ENCODE measurements around the gene NHEJ1. TPM values are rescaled to one million over a fixed set of nuclear protein-coding genes. Genes with fewer than 3 reads are reported as not detected.
A peak's percentile ranks its signal among the peaks of the same experiment; 100 is the strongest.

The NHEJ1 gene
- total and polyA plus RNA-seq, 8 donors: 4.5 to 25.5 (median 11.8) TPM

- peaks cover 15 to 100% (median 55%) of the 10 kb centered on the region in 3 donors for H3K27me3 ChIP-seq
Observed at GRCh38 chr2:219058541-219059374, 101.9 kb downstream of the NHEJ1 start.

GRCh38 chr2:219057709-219058540 is 102.7 kb downstream of the NHEJ1 start:
- Histone ChIP-seq H3K4me1 (peaks cover 41 to 55% (median 53%) of the 10 kb centered on the region in 4 donors), H3K36me3 (peaks cover 0 to 23% (median 12%) of the 10 kb centered on the region in 4 donors), H3K9me3 (no peaks in the 10 kb centered on the region), H3K27me3 (peaks cover 15 to 91% (median 55%) of the 10 kb centered on the region in 3 donors), H3K27ac (peak overlapping the region in 2 of 5 donors; percentile 24 to 85), H3K4me3 (peak overlapping the region; percentile 46 to 61 (median 56))
- intact Hi-C loops (cut with DNase I; ENCODE audit: low total_unique reads): loop anchor here (5.0 kb wide), 1 partner anchor 99 kb away; no protein-coding TSS in a partner anchor
- TF ChIP-seq CTCF (IDR thresholded peaks at IDR 0.05): peak in 5 of 7 experiments; percentile 90 to 96 (median 92)
- no peak for TF ChIP-seq EP300 (IDR thresholded peaks at IDR 0.05)
- TF ChIP-seq POLR2AphosphoS5 (IDR thresholded peaks at IDR 0.05): peak in 2 of 3 donors; percentile 18 to 75
- TF ChIP-seq POLR2A (IDR thresholded peaks at IDR 0.05): no peak
- DNase-seq: peak; percentile 87 to 93
- 3 to 6% (median 4%) methylated on average over 26 to 52 of the region's 52 CpGs for WGBS, 5 donors

More at GRCh38 chr2:219058541-219059374, 101.9 kb downstream of the NHEJ1 start:
- intact Hi-C loops (cut with DNase I; ENCODE audit: low total_unique reads): loop anchor here (5.0 kb wide), 1 partner anchor 99 kb away; no protein-coding TSS in a partner anchor
- Histone ChIP-seq H3K4me1 (peaks cover 41 to 55% (median 53%) of the 10 kb centered on the region in 4 donors), H3K27ac (peak overlapping the region; percentile 69 to 85 (median 73)), H3K9me3 (no peaks in the 10 kb centered on the region), H3K36me3 (peaks cover 0 to 23% (median 12%) of the 10 kb centered on the region in 4 donors), H3K4me3 (peak overlapping the region; percentile 46 to 61 (median 56))
- peak; percentile 71 to 94 for DNase-seq
- TF ChIP-seq POLR2AphosphoS5 (IDR thresholded peaks at IDR 0.05) (peak in 2 of 3 donors; percentile 20 to 45), POLR2A (IDR thresholded peaks at IDR 0.05) (no peak)
- 3 to 6% (median 4%) methylated on average over 20 to 42 of the region's 42 CpGs for WGBS, 5 donors

GRCh38 chr2:219056896-219057708 is 103.5 kb downstream of the NHEJ1 start:
- H3K27me3 ChIP-seq: peaks cover 15 to 88% (median 55%) of the 10 kb centered on the region in 3 donors
- peak in 1 of 2 donors; percentile 23 for DNase-seq

More at GRCh38 chr2:219056896-219057708, 103.5 kb downstream of the NHEJ1 start:
- Histone ChIP-seq H3K9me3 (no peaks in the 10 kb centered on the region), H3K4me3 (peak overlapping the region; percentile 19 to 61 (median 56)), H3K4me1 (peaks cover 41 to 55% (median 53%) of the 10 kb centered on the region in 4 donors), H3K27ac (no peak overlapping the region), H3K36me3 (peaks cover 0 to 23% (median 12%) of the 10 kb centered on the region in 4 donors)
- intact Hi-C loops (cut with DNase I; ENCODE audit: low total_unique reads): loop anchor here (5.0 kb wide), 1 partner anchor 100 kb away; no protein-coding TSS in a partner anchor
- TF ChIP-seq POLR2AphosphoS5 (IDR thresholded peaks at IDR 0.05) (no peak), CTCF (IDR thresholded peaks at IDR 0.05) (no peak), POLR2A (IDR thresholded peaks at IDR 0.05) (no peak), EP300 (IDR thresholded peaks at IDR 0.05) (no peak)
- WGBS, 5 donors: 7 to 19% (median 16%) methylated on average over 19 to 40 of the region's 40 CpGs
